Erythroblast (primary cell): ENCODE results near the gene GPR32.

Experiments used
- DNase-seq, 2 experiments: peaks; one replicate each; lab custom pipeline; 2025; lab: John Stamatoyannopoulos, UW
- GATA1 ChIP-seq: IDR thresholded peaks from 2 replicates; pipeline ENCODE4 v1.6.1; 2011; ENCODE audit warnings: low read depth, mild to moderate bottlenecking, control low read depth, low read length, moderate library complexity
- POLR2A ChIP-seq: IDR thresholded peaks from 2 replicates; pipeline ENCODE4 v1.6.1; 2011; ENCODE audit warnings: mild to moderate bottlenecking, low read length

GPR32 gene

GRCh38 chr19:50784710-50785109 is 14.4 kb downstream of the GPR32 start:
- TF ChIP-seq POLR2A, result no peak
- no peak for DNase-seq

GRCh38 chr19:50785329-50785728 is 15.1 kb downstream of the GPR32 start:
- no peak for DNase-seq
- TF ChIP-seq POLR2A, result no peak
- no peak for TF ChIP-seq GATA1

DNA sequence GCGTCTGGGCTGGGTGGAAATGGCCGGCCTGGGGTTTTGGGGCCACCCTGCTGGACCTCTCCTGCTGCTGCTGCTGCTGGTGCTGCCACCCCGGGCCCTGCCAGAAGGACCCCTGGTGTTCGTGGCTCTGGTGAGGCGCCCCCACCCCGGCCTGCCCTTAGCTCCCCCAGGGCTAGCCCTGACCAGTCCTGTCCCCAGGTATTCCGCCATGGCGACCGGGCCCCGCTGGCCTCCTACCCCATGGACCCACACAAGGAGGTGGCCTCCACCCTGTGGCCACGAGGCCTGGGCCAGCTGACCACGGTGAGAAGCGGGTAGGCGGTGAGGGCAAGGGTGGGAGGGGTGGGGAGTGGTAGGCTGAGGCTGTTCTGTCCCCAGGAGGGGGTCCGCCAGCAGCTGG is 20.1 kb downstream of the GPR32 start, which contains the start of gene ACP4:
Gene ACP4, plus strand, starts transcription at position 20 of the 400 bp plus-strand sequence. Its CDS starts 0 bp downstream, at position 20.
- TF ChIP-seq GATA1 (no peak), POLR2A (no peak)
- DNase-seq, result no peak

- DNase-seq, result no peak
- TF ChIP-seq POLR2A (no peak), GATA1 (no peak)
These were observed 20.7 kb downstream of the GPR32 start for GRCh38 chr19:50790922-50791467.

DNA sequence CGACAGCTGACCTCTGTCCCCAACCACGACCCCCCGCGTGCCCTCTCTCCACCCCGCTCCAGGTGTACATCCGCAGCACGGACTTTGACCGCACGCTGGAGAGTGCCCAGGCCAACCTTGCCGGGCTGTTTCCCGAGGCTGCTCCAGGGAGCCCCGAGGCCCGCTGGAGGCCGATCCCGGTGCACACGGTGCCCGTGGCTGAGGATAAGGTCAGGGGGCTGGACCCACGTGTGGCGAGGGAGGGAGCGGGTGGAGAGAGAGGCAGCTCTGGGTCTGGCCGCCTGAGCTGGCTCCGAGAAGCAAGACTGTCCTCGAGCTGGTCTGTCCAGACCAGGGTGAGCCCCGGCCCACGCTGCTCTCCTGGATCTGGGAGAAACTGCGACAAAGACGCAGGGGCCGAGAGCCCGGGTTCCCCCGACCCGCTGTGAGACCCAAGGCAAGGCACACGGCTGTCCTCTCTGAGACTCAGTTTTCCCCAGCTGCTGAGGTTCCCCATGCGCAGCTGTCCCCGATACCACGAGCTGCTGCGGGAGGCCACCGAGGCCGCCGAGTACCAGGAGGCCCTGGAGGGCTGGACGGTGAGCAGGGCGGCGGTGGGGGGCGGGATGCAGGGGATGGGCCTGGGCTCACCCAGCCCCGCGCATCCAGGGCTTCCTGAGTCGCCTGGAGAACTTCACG is 21.5 kb downstream of the GPR32 start:
- no peak for DNase-seq
- TF ChIP-seq GATA1 (no peak), POLR2A (no peak)

GRCh38 chr19:50792272-50793250 is 22.3 kb downstream of the GPR32 start:
- no peak for TF ChIP-seq GATA1
- no peak for TF ChIP-seq POLR2A
- DNase-seq, result no peak

- TF ChIP-seq GATA1, result no peak
- DNase-seq, result no peak
These were observed 23.3 kb downstream of the GPR32 start for GRCh38 chr19:50793558-50794065.

DNA sequence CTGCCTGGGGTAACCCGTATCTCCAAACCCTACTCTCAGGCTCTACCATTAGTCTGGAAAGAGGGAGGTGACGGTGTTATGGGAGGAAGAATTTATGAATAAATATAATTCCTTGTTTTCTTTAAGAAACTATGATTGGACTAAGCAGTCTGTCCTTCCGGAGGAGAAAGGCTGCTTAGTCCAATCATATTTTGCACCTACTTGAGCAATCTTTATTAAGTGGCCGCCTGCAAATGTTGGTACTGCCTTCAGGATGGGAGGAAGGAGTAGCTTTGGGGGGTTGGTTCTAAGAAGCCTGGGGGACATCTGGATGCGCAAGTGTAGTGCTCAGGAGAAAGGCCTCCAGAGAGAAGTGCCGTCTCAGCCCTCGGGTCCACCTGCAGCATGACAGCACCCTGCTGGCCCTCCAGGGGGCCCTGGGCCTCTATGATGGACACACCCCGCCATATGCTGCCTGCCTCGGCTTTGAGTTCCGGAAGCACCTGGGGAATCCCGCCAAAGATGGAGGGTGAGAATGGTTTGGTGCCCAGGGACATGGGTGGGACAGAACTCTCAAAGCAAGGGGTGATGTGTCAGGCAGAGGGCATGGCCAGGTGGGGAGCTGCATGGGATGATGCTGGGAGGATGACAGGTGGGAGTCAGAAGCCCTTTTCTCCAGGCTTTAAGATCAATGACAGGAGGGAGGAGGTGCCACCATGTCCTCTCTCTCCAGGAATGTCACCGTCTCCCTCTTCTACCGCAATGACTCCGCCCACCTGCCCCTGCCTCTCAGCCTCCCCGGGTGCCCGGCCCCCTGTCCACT is 24.0 kb downstream of the GPR32 start:
- DNase-seq, result no peak
- no peak for TF ChIP-seq GATA1
- TF ChIP-seq POLR2A, result peak; percentile 22

- TF ChIP-seq GATA1 (no peak), POLR2A (peak; percentile 73)
- no peak for DNase-seq
These were observed 24.8 kb downstream of the GPR32 start for GRCh38 chr19:50794876-50795663.

- DNase-seq, result no peak
- TF ChIP-seq GATA1 (no peak), POLR2A (peak; percentile 38)
These were observed 25.4 kb downstream of the GPR32 start for GRCh38 chr19:50795664-50796073.

DNA sequence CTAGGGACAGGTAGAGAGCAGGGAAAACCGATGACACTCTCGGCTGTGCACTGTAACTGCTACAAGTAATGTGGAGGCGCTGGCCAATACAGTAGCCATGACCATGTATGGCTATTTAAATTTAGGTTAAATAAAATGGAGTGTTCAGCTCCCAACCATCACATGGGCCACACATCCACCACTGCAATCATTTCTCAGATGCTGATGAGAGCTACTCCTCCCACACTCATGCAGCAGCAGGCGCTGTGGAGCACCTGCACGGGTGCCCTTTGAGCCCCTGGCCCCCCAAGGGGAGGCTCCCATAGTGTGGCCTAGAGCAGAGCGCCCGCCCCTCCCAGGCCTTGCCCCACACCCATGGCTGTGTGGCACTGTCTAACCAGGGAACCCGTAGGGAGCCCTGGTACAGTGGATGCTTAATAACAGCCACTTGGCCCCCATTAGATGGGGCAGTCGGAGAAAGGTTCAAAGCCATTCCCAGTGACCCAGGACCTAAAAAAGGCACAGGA is 25.9 kb downstream of the GPR32 start:
- DNase-seq, result no peak
- TF ChIP-seq GATA1, result no peak
- TF ChIP-seq POLR2A, result no peak
